Neural progenitor cell (in vitro differentiated cells): ENCODE data around the gene MACO1. TPM values are rescaled to one million over a fixed set of nuclear protein-coding genes. Genes with fewer than 3 reads are reported as not detected.
A peak's percentile ranks its signal among the peaks of the same experiment; 100 is the strongest.

Experiments
- DNase-seq: peaks from one replicate; pipeline ENCODE4 v3.0.0-alpha.2; 2016; ENCODE audit warnings: low spot score
- H2AFZ ChIP-seq: fragments of 200-600 bp; sonication (generic); replicated peaks from 2 replicates; pipeline ENCODE4 v1.6.1; 2016; ENCODE audit warnings: antibody characterized with exemption
- H3F3A ChIP-seq: fragments of 200-600 bp; sonication (generic); 2 replicates; pipeline ENCODE4 v1.6.1; 2016; ENCODE audit warnings: antibody characterized with exemption, low read depth
- H3K27ac ChIP-seq: fragments of 200-600 bp; sonication (generic); 2 replicates; pipeline ENCODE4 v1.5.1; 2016; ENCODE audit warnings: mild to moderate bottlenecking
- H3K27me3 ChIP-seq: fragments of 200-600 bp; sonication (generic); 2 replicates; pipeline ENCODE4 v1.6.1; 2016; ENCODE audit warnings: mild to moderate bottlenecking, moderate library complexity
- H3K36me3 ChIP-seq: fragments of 200-600 bp; sonication (generic); 2 replicates; pipeline ENCODE4 v1.5.1; 2016
- H3K4me1 ChIP-seq: fragments of 200-600 bp; sonication (generic); 2 replicates; pipeline ENCODE4 v1.6.1; 2016; ENCODE audit warnings: mixed run types
- H3K4me2 ChIP-seq: fragments of 200-600 bp; sonication (generic); 2 replicates; pipeline ENCODE4 v1.6.1; 2016
- H3K4me3 ChIP-seq: fragments of 200-600 bp; sonication (generic); 2 replicates; pipeline ENCODE4 v1.5.1; 2016
- H3K79me2 ChIP-seq: fragments of 200-600 bp; sonication (generic); 2 replicates; pipeline ENCODE4 v1.6.1; 2016; ENCODE audit warnings: low read depth
- H3K9ac ChIP-seq: fragments of 200-600 bp; sonication (generic); 2 replicates; pipeline ENCODE4 v1.6.1; 2016
- H3K9me3 ChIP-seq: fragments of 200-600 bp; sonication (generic); 2 replicates; pipeline ENCODE4 v1.5.1; 2016; ENCODE audit warnings: low read depth
- H4K20me1 ChIP-seq: fragments of 200-600 bp; sonication (generic); 2 replicates; pipeline ENCODE4 v1.6.1; 2016; ENCODE audit warnings: low read depth
- H3K27ac Mint-ChIP-seq: 3 replicates; pipeline ENCODE4 v1.8.0; 2021; ENCODE audit warnings: mixed read lengths
- H3K27me3 Mint-ChIP-seq: 2 replicates; pipeline ENCODE4 v1.8.0; 2022; ENCODE audit warnings: low read depth, mild to moderate bottlenecking, inconsistent platforms, moderate library complexity, mixed read lengths; ENCODE audit not compliant: insufficient read depth
- H3K36me3 Mint-ChIP-seq: 3 replicates; pipeline ENCODE4 v1.8.0; 2021; ENCODE audit warnings: mixed read lengths
- H3K4me1 Mint-ChIP-seq: 3 replicates; pipeline ENCODE4 v1.8.0; 2021; ENCODE audit warnings: mixed read lengths
- H3K4me3 Mint-ChIP-seq: 3 replicates; pipeline ENCODE4 v1.8.0; 2021; ENCODE audit warnings: mild to moderate bottlenecking, moderate library complexity, mixed read lengths
- H3K9me3 Mint-ChIP-seq: 3 replicates; pipeline ENCODE4 v1.8.0; 2020; ENCODE audit warnings: mixed read lengths
- EZH2 ChIP-seq: fragments of 200-600 bp; sonication (generic); IDR thresholded peaks from 2 replicates; pipeline ENCODE4 v1.6.1; 2017; ENCODE audit warnings: antibody characterized with exemption, mild to moderate bottlenecking, moderate library complexity
- EZH2phosphoT487 ChIP-seq: fragments of 200-600 bp; sonication (generic); IDR thresholded peaks from 2 replicates; pipeline ENCODE4 v1.6.1; 2017; ENCODE audit warnings: antibody characterized with exemption
- total RNA-seq: library from RNA; depleted of rRNA; stranded (reverse); fragments of >200 nt; gene quantifications from 2 replicates; pipeline ENCODE4 v1.2.3, GENCODE V29; 2015; ENCODE audit warnings: low replicate concordance
- TF ChIP-seq, protein P1 (sequence below): fragments of 200-600 bp; sonication (generic); IDR thresholded peaks from 2 replicates; pipeline ENCODE4 v1.5.1; 2017; ENCODE audit warnings: antibody characterized with exemption, mild to moderate bottlenecking

The MACO1 gene
- total RNA-seq, 1 donor from 2014 or later: 17.7 TPM

DNA sequence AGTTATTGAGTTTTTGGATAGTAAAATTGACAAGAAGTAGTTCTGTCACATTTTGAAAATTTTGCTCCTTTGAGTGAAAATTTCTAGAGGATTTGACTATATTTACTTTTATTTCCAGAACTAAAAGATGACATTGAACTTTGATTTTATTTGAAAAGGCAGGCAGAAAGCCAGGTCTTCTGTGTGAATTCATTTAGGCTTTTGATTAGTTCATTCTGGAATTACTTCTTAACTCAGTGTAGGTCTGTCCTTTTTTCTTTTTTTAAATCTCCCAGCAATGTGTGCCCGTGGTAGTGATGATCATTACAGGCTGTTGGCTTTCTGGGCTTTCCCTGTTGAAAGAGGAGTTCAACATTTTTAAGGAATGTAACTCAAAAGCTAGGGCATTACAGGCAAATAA, 53.8 kb downstream of the MACO1 start:
- H3K27me3 Mint-ChIP-seq: no peaks in the 10 kb centered on the region
- DNase-seq: no peak
- TF ChIP-seq EZH2: no peak
- TF ChIP-seq, protein P1, sequence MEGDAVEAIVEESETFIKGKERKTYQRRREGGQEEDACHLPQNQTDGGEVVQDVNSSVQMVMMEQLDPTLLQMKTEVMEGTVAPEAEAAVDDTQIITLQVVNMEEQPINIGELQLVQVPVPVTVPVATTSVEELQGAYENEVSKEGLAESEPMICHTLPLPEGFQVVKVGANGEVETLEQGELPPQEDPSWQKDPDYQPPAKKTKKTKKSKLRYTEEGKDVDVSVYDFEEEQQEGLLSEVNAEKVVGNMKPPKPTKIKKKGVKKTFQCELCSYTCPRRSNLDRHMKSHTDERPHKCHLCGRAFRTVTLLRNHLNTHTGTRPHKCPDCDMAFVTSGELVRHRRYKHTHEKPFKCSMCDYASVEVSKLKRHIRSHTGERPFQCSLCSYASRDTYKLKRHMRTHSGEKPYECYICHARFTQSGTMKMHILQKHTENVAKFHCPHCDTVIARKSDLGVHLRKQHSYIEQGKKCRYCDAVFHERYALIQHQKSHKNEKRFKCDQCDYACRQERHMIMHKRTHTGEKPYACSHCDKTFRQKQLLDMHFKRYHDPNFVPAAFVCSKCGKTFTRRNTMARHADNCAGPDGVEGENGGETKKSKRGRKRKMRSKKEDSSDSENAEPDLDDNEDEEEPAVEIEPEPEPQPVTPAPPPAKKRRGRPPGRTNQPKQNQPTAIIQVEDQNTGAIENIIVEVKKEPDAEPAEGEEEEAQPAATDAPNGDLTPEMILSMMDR: no peak
- TF ChIP-seq EZH2phosphoT487: no peak
- H3K27me3 ChIP-seq: no peaks in the 10 kb centered on the region
- H3K27ac Mint-ChIP-seq: no peak overlapping the region
- no peaks in the 10 kb centered on the region for H3K9me3 Mint-ChIP-seq
- no peaks in the 10 kb centered on the region for H3K9me3 ChIP-seq
- no peak overlapping the region for H3K27ac ChIP-seq
- no peaks in the 10 kb centered on the region for H3K36me3 ChIP-seq
- peaks cover 7% of the 10 kb centered on the region for H3K4me1 ChIP-seq
- peaks cover 7% of the 10 kb centered on the region for H3K4me1 Mint-ChIP-seq
- no peak overlapping the region for H3K4me3 Mint-ChIP-seq
- H3K4me3 ChIP-seq: no peak overlapping the region
- H3F3A ChIP-seq: peaks cover 15% of the 10 kb centered on the region
- H4K20me1 ChIP-seq: peaks cover 10% of the 10 kb centered on the region
- no peak overlapping the region for H3K9ac ChIP-seq
- no peaks in the 10 kb centered on the region for H3K79me2 ChIP-seq
- no peak overlapping the region for H3K4me2 ChIP-seq
- no peak overlapping the region for H2AFZ ChIP-seq
- no peaks in the 10 kb centered on the region for H3K36me3 Mint-ChIP-seq

GRCh38 chr1:25485536-25486411, 55.1 kb downstream of the MACO1 start:
- no peak overlapping the region for H3K4me2 ChIP-seq
- H3K9me3 ChIP-seq: no peaks in the 10 kb centered on the region
- H3K36me3 Mint-ChIP-seq: peaks cover 1% of the 10 kb centered on the region
- H3K4me1 Mint-ChIP-seq: peaks cover 7% of the 10 kb centered on the region
- H3K79me2 ChIP-seq: no peaks in the 10 kb centered on the region
- TF ChIP-seq EZH2phosphoT487 (no peak), EZH2 (no peak)
- TF ChIP-seq, protein P1: no peak
- DNase-seq: no peak
- H3K27ac ChIP-seq: no peak overlapping the region
- H2AFZ ChIP-seq: no peak overlapping the region
- H3K27me3 Mint-ChIP-seq: no peaks in the 10 kb centered on the region
- H3K4me3 ChIP-seq: no peak overlapping the region
- no peaks in the 10 kb centered on the region for H3K9me3 Mint-ChIP-seq
- H3K4me1 ChIP-seq: peaks cover 7% of the 10 kb centered on the region
- H3K27me3 ChIP-seq: no peaks in the 10 kb centered on the region
- no peak overlapping the region for H3K9ac ChIP-seq
- H3K27ac Mint-ChIP-seq: no peak overlapping the region
- H4K20me1 ChIP-seq: peaks cover 10% of the 10 kb centered on the region
- H3K36me3 ChIP-seq: no peaks in the 10 kb centered on the region
- no peak overlapping the region for H3K4me3 Mint-ChIP-seq
- peaks cover 15% of the 10 kb centered on the region for H3F3A ChIP-seq

DNA sequence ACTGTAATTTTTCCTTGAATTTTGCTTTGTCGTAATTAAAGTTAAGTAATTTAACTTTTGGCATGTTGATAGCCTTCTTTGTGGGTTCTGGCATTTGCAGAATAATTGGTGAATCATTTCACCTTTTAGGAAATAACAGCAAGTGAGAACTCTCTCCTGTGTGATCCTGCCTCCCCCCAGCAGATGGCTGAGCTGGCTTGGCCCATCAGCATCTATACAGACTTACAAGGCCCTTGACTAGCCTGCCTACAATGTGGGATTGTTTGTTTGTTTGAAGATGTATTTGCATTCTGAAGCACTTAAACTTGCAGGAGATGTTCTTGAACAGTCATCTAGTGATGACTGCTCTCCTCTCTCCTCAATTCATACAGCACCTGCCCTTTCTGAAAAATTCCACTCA, 55.9 kb downstream of the MACO1 start:
- H3K4me1 ChIP-seq: peaks cover under 1% of the 10 kb centered on the region
- H3K4me3 Mint-ChIP-seq: no peak overlapping the region
- no peak for DNase-seq
- no peaks in the 10 kb centered on the region for H3K9me3 Mint-ChIP-seq
- H3K27me3 Mint-ChIP-seq: no peaks in the 10 kb centered on the region
- H3K36me3 ChIP-seq: no peaks in the 10 kb centered on the region
- H3K4me3 ChIP-seq: no peak overlapping the region
- H3K36me3 Mint-ChIP-seq: peaks cover 5% of the 10 kb centered on the region
- H3K27me3 ChIP-seq: no peaks in the 10 kb centered on the region
- no peak overlapping the region for H3K27ac Mint-ChIP-seq
- TF ChIP-seq, protein P1: peak; percentile 18
- TF ChIP-seq EZH2: no peak
- H3K79me2 ChIP-seq: no peaks in the 10 kb centered on the region
- peaks cover 8% of the 10 kb centered on the region for H3F3A ChIP-seq
- no peak overlapping the region for H3K27ac ChIP-seq
- H3K4me1 Mint-ChIP-seq: peaks cover 2% of the 10 kb centered on the region
- H3K4me2 ChIP-seq: no peak overlapping the region
- H3K9ac ChIP-seq: no peak overlapping the region
- no peak overlapping the region for H2AFZ ChIP-seq
- peaks cover 3% of the 10 kb centered on the region for H4K20me1 ChIP-seq
- no peaks in the 10 kb centered on the region for H3K9me3 ChIP-seq
